GM18861 (cell line): Measurements from ENCODE around the gene PSMD2.
A peak's percentile ranks its signal among the peaks of the same experiment; 100 is the strongest.

Source experiments
- ATAC-seq: cut with Tn5 transposase; IDR thresholded peaks from one replicate; pipeline ENCODE4 v1.9.1; 2021; ENCODE audit not compliant: unreplicated experiment

Gene PSMD2

DNA sequence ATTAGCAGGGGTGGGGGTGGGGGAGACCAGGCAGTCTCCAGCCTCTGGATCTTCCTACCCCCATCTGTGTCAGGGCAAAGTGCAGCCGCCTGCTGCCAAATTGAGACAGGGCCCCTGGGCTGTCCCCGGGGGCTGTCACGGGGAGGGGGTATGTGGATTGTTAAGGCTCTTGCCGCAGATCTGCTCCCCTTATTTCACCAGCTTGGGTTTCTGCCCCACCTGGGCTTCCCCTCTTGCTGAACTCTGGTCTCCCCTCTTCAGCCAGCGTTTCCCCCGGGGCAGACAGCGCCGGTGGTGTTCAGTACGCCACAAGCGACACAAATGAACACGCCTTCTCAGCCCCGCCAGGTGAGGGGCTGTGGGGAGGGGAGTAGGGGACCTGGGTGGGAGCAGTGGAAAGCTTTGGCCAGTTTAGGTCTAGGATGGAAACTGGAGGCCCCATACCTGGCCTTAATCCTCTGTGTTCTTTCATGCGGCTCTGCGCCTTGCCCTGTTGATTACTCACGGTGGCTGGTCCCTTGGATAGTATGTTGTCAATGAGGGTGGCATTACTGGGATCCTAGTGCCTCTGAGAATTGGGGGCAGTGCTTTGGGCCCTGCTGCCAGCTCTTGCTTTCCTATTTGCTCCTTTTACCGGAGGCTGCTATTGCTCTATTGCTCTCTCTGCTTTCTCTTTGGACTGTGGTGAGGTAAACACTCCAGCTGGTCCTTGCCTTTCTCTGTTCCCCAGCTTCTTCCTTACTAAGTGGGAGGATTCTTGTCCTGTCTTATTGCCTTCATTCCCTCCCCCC is 17.0 kb downstream of the PSMD2 start:
- no peak for ATAC-seq

GRCh38 chr3:184316792-184317191 is 17.8 kb downstream of the PSMD2 start:
- no peak for ATAC-seq

GRCh38 chr3:184317201-184317600 is 18.2 kb downstream of the PSMD2 start:
- no peak for ATAC-seq

- no peak for ATAC-seq
These were observed 21.0 kb downstream of the PSMD2 start for GRCh38 chr3:184320104-184320445.

DNA sequence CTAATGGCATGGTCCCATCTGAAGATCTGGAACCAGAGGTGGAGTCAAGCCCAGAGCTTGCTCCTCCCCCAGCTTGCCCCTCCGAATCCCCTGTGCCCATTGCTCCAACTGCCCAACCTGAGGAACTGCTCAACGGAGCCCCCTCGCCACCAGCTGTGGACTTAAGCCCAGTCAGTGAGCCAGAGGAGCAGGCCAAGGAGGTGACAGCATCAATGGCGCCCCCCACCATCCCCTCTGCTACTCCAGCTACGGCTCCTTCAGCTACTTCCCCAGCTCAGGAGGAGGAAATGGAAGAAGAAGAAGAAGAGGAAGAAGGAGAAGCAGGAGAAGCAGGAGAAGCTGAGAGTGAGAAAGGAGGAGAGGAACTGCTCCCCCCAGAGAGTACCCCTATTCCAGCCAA is 22.6 kb downstream of the PSMD2 start:
- no peak for ATAC-seq

DNA sequence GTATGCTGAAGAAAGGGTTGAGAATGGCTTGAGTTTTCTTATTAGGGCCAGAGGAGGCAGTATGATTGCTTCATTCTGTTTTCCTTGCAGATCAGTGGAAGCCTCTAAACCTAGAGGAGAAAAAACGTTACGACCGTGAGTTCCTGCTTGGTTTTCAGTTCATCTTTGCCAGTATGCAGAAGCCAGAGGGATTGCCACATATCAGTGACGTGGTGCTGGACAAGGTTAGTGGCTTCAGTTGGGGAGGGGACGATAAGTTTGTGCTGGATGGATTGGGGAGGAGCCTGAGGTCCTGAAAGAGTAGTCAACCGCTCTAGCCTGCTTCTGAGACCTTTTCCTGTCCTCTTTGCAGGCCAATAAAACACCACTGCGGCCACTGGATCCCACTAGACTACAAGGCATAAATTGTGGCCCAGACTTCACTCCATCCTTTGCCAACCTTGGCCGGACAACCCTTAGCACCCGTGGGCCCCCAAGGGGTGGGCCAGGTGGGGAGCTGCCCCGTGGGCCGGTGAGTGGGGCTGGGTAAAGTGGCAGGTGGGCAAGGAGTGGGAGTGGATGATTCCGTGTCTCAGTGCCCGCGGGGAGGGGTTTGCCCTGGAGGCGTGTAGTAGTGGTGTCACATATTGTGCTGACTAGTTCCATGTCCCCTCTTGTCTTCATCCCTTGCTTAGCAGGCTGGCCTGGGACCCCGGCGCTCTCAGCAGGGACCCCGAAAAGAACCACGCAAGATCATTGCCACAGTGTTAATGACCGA is 23.9 kb downstream of the PSMD2 start:
- no peak for ATAC-seq

GRCh38 chr3:184323696-184324095 is 24.7 kb downstream of the PSMD2 start:
- ATAC-seq = no peak

DNA sequence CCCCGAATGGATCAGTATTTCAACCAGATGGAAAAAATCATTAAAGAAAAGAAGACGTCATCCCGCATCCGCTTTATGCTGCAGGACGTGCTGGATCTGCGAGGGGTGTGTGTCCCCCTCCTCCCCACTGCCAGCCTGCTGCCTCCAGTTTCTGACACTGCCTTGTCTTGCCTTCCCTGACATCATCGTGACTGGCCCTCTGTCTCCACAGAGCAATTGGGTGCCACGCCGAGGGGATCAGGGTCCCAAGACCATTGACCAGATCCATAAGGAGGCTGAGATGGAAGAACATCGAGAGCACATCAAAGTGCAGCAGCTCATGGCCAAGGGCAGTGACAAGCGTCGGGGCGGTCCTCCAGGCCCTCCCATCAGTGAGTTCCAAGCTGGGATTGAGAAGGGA is 26.2 kb downstream of the PSMD2 start:
- ATAC-seq = no peak

DNA sequence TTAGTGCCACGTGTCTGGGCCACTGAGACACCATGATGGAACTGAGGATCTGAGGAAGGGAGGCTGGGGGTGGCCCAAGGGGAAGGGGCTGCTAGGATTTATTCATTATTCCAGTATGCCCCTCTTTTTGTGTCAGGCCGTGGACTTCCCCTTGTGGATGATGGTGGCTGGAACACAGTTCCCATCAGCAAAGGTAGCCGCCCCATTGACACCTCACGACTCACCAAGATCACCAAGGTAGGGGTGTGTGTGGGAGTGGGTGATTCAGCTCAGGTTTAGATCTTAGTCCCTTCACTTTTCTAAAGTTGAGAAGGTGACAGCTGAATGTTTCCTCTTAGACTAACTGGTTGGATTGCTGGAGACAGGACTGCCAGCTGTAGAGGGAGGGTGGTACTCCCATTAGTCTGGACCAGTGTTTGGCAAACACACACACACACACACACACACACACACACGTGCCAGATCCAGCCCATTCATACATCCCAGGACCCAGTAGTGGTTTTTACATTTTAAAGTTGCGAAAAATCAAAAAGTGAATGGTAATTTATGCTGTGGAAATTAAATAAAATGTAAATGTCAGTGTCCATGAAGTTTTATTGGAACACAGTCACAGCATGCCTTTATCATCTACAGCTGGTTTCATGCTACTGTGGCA is 26.8 kb downstream of the PSMD2 start:
- ATAC-seq = no peak

DNA sequence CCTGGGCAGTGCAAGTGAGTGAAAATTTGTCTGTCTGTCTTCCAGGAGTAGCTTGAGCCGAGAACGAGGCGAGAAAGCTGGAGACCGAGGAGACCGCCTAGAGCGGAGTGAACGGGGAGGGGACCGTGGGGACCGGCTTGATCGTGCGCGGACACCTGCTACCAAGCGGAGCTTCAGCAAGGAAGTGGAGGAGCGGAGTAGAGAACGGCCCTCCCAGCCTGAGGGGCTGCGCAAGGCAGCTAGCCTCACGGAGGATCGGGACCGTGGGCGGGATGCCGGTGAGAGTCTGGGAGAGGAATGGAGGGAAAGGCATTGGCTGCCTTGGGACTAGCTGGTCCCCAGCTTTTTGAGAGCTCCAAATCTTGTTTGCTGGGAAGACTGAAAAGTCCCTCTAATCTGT is 28.1 kb downstream of the PSMD2 start:
- no peak for ATAC-seq

- no peak for ATAC-seq
These were observed 29.5 kb downstream of the PSMD2 start for GRCh38 chr3:184328516-184328915.

DNA sequence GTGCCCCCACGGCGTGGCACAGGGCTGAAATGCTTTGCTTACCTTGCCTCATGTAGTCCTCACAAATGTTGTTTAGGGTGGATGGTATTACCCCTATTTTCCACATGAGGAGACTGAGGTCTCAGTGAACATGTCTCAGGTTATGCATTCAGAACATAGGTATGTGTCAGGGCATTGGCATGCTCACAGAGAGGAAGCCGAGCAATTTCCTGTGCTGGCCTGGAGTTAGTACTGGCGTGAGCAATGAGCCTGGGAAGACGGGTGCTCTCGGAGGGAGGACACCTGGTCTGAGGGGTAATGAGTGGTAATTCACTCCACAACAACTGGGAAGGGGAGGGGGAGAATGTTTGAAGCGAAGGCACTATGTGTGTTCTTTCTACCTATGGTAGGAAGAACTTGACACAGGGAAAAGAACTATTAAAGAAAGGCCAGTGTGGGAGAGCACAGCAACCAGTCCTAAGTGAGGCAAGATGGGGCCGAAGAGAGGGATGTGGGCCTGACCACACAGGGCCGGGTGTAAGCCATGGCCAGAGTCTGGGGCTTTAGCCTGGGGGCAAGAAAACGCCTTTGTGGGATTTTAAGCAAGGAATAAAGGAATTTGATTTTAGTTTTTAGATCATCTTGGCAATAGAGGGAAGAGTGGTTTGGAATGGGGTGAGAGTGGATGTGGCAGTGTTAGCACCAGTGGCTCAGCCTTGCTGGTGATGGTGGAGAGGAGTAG is 33.5 kb downstream of the PSMD2 start:
- no peak for ATAC-seq

DNA sequence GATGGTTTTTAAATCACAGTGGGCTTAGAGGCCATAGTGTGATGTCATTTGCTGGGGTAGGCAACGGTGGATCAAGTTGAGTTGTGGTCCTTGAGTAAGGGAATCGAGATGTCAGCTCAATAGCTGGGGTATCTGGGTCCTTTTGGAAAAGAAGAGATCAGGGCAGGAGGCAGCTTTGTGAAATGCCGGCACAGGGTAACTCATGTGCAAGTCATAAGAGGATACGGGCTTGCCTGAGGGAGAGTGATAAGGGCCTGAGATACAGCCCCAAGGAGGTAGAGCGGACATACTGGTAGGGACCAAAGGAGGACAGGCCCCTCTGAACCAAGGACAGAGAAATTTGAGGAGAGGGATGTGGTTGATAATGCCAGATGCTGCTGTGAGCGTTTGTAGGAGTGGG is 34.1 kb downstream of the PSMD2 start:
- ATAC-seq = no peak

DNA sequence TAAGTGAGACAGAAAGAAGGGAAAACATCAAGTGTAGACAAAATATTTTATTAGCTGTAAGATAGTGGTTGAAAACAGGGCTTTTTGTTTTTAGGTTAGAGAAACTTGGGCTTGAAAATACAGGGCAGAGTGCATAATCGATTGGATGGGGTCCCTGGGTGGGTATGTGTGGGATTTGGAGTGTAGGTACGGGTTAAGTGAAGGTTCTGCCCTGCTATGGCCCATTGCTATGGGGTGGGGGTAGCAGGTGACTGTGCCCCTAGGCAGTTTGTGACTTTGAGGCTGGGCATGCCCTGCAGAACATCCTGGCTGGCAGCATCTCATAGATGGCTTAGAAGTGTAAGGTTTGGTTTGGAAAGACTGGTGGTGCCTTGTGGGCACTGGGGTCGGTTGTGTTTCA is 34.7 kb downstream of the PSMD2 start:
- ATAC-seq = no peak

GRCh38 chr3:184334470-184335158 is 35.6 kb downstream of the PSMD2 start:
- no peak for ATAC-seq

DNA sequence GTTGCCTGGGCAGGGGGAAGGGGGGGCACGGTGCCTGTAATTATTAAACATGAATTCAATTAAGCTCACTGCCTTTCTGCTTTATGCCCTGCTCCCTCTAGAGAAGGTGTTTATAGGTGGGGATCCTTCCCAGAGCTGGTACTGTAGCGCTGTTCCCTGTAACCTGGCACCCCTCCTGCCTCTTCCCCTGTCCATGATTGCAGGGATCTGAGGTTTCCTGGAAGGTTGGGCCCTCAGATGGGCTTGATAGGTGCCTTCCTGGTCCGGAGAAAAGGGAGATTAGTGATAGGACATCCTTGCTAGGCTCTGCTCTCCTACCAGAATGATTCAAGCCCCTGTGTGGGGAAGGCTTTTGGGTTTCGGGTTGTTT is 36.2 kb downstream of the PSMD2 start:
- ATAC-seq = no peak

DNA sequence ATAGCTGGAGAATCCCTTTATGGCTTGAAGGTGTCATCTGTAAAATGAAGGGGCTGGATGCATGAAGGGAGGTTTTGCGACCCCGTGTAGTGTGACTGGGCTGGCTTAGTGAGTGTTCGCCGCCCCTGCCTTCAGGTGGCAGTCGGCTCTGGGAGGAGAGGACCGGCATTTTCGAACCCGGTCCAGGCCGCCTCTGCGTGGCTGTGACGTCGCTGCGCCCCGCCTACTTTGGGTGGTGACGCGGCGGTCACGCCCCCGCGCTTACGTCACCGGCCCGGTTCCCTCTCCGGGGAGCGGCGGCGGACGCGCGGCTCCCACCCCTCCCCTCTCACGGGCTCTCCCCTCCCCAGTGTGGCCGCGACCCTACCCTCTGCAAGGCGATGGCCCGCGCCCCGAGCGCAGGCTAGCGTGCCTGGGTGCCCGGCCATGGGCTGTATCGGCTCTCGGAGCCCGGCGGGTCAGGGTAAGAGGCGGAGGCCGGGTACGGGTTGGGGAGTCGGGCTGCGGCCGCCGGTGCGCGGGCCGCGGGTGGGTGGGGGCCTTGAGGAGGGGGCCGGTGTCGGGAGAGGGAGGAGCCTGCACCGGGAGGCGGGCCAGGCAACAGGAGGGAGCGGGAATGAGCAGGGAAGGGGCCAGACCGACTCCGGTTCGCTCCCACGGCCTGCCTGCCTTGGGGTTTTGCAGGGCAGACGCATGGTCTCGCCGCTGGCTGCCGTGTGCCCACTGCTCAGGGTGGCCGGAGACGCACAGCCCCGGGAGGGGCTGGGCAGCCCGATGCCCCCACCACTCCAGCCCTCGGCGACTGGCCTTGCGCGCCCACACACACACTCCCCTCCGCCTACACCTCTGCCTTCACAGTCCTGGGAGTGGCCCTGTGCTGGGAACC is 36.9 kb downstream of the PSMD2 start:
- peak; percentile 65 for ATAC-seq

GRCh38 chr3:184336547-184337398 is 37.7 kb downstream of the PSMD2 start:
- no peak for ATAC-seq

DNA sequence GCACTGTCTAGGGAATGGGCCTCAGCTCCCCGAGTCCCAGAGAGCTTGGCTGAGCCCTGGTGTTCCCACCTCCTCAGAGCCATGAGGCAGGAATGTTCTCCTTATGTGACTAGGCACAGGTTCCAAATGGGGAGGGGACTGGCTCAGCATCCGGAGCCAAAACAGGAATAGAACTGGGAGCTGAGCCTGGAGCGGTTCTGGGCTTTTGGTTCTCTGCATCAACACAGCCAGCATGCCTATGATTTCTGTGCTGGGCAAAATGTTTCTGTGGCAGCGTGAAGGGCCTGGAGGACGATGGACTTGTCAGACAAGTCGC is 38.3 kb downstream of the PSMD2 start, which contains the start of gene FAM131A:
FAM131A (plus strand) TSS at position 202 of the 316 bp plus-strand sequence; CDS start at position 233, 31 bp downstream.
- ATAC-seq = no peak
